MM.1S (cell line): ENCODE data around the gene CCDC200.
"Not testable (repeated sequence)": the region's sequence is repeated elsewhere in the genome, so short reads cannot be mapped to it uniquely, and the experiment has no call there.

Source experiments
- EZH2 ChIP-seq: fragments of 300-600 bp; sonication (generic); optimal IDR thresholded peaks from 2 replicates; pipeline ENCODE3; 2017; ENCODE audit warnings: low read depth, mild to moderate bottlenecking, antibody characterized with exemption, low read length, mixed read lengths
- TF ChIP-seq, protein P1 (sequence below): fragments of 300-600 bp; sonication (generic); IDR thresholded peaks from 2 replicates; pipeline ENCODE4 v1.5.1; 2016; ENCODE audit warnings: antibody characterized with exemption, low read length, mixed read lengths

DNA sequence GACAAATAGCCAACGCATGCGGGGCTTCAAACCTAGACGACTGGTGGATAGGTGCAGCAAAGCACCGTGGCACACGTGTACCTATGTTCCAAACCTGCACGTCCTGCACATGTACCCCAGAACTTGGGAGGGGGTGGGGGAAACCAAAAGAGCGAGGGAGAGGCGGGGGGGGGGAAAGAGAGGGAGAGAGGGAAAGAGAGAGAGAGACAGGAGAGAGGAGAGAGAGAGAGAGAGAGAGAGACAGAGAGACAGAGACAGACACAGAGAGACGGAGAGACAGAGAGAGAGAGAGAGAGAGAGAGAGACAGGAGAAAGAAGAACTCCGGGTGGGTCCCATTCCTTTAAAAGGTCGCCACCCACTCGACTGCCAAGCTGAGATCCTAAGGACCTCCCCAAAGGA is 44.1 kb upstream of the CCDC200 start:
- TF ChIP-seq, protein P1, sequence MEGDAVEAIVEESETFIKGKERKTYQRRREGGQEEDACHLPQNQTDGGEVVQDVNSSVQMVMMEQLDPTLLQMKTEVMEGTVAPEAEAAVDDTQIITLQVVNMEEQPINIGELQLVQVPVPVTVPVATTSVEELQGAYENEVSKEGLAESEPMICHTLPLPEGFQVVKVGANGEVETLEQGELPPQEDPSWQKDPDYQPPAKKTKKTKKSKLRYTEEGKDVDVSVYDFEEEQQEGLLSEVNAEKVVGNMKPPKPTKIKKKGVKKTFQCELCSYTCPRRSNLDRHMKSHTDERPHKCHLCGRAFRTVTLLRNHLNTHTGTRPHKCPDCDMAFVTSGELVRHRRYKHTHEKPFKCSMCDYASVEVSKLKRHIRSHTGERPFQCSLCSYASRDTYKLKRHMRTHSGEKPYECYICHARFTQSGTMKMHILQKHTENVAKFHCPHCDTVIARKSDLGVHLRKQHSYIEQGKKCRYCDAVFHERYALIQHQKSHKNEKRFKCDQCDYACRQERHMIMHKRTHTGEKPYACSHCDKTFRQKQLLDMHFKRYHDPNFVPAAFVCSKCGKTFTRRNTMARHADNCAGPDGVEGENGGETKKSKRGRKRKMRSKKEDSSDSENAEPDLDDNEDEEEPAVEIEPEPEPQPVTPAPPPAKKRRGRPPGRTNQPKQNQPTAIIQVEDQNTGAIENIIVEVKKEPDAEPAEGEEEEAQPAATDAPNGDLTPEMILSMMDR: not testable (repeated sequence)
- not testable (repeated sequence) for TF ChIP-seq EZH2
